Fibroblast of lung (primary cell): ENCODE data around the gene NMNAT2. TPM values are rescaled to one million over a fixed set of nuclear protein-coding genes. Genes with fewer than 3 reads are reported as not detected.
A peak's percentile ranks its signal among the peaks of the same experiment; 100 is the strongest.
"Not testable (repeated sequence)": the region's sequence is repeated elsewhere in the genome, so short reads cannot be mapped to it uniquely, and the experiment has no call there.

Experiments used
- DNase-seq, 2 donors: peaks; one replicate each; pipeline versions ENCODE4 v3.0.0 to v3.0.0-alpha.2; 2010; ENCODE audit warnings: low read depth in 2 of 2
- H2AFZ ChIP-seq: 2 replicates; pipeline ENCODE4 v1.5.1; 2012; ENCODE audit warnings: low read length, control low read depth, inconsistent platforms
- H3K27ac ChIP-seq: 2 replicates; pipeline ENCODE4 v1.5.1; 2011; ENCODE audit warnings: low read length, control low read depth; ENCODE audit not compliant: insufficient read depth
- H3K27me3 ChIP-seq: 2 replicates; pipeline ENCODE4 v1.5.1; 2011; ENCODE audit warnings: mild to moderate bottlenecking, low read length; ENCODE audit not compliant: control insufficient read depth, insufficient read depth
- H3K36me3 ChIP-seq: 2 replicates; pipeline ENCODE4 v1.5.1; 2011; ENCODE audit warnings: low read length; ENCODE audit not compliant: control insufficient read depth, insufficient read depth
- H3K4me1 ChIP-seq: 2 replicates; pipeline ENCODE4 v1.5.1; 2011; ENCODE audit warnings: low read length; ENCODE audit not compliant: control insufficient read depth, insufficient read depth; ENCODE audit errors: extremely low read depth
- H3K4me2 ChIP-seq: 2 replicates; pipeline ENCODE4 v1.5.1; 2011; ENCODE audit warnings: low read length, control low read depth; ENCODE audit not compliant: insufficient read depth; ENCODE audit errors: extremely low read depth
- H3K4me3 ChIP-seq, 4 experiments: fragments of 200-600 bp in 1 of 4; sonication (generic) in 1 of 4; replicated peaks in 1 of 4; 2 replicates each; pipeline ENCODE4 v1.5.1; 2011 to 2016; ENCODE audit warnings: low read length in 4 of 4, low read depth in 3 of 4, mild to moderate bottlenecking in 3 of 4, control low read depth in 2 of 4, inconsistent platforms in 1 of 4, mixed read lengths in 1 of 4; ENCODE audit not compliant: insufficient read depth in 1 of 4; ENCODE audit errors: control extremely low read depth in 1 of 4
- H3K79me2 ChIP-seq: 2 replicates; pipeline ENCODE4 v1.5.1; 2012; ENCODE audit warnings: mild to moderate bottlenecking, low read length, inconsistent platforms; ENCODE audit not compliant: control insufficient read depth, insufficient read depth
- H3K9ac ChIP-seq: 2 replicates; pipeline ENCODE4 v1.5.1; 2011; ENCODE audit warnings: mild to moderate bottlenecking, low read length, control low read depth; ENCODE audit not compliant: insufficient read depth
- H3K9me3 ChIP-seq: 2 replicates; pipeline ENCODE4 v1.5.1; 2012; ENCODE audit warnings: low read depth, low read length; ENCODE audit not compliant: control insufficient read depth, insufficient read depth
- H4K20me1 ChIP-seq: 2 replicates; pipeline ENCODE4 v1.5.1; 2011; ENCODE audit warnings: low read length; ENCODE audit not compliant: control insufficient read depth, insufficient read depth; ENCODE audit errors: extremely low read depth
- EZH2 ChIP-seq: IDR thresholded peaks from 2 replicates; pipeline ENCODE4 v1.5.1; 2012; ENCODE audit warnings: low read length, control low read depth, mild to moderate bottlenecking; ENCODE audit errors: missing control alignments
- polyA plus RNA-seq, 2 donors: library from polyadenylated mRNA; depleted of rRNA in 1 of 2; stranded (reverse) in 1 of 2; unstranded in 1 of 2; fragments of >200 nt; gene quantifications; 2 replicates each; pipeline ENCODE4 v1.2.1, GENCODE V29; 2011 to 2012; ENCODE audit warnings: missing spikeins in 1 of 2
- total RNA-seq: library from RNA; depleted of rRNA; stranded (reverse); fragments of >200 nt; gene quantifications from 2 replicates; pipeline ENCODE4 v1.2.1, GENCODE V29; 2014
- TF ChIP-seq, protein P1 (sequence below), 2 donors: IDR thresholded peaks in 1 of 2; conservative IDR thresholded peaks in 1 of 2; 1 replicate in 1 of 2; 2 replicates in 1 of 2; pipeline ENCODE4 v1.5.1; 2011 to 2012; ENCODE audit warnings: low read length in 2 of 2, control low read depth in 1 of 2, inconsistent platforms in 1 of 2, low read depth in 1 of 2, mild to moderate bottlenecking in 1 of 2

NMNAT2 gene
- total and polyA plus RNA-seq, 2 donors (not counting 1 experiment from before 2014, with no cell fraction given): under 0.01 to 0.61 TPM

DNA sequence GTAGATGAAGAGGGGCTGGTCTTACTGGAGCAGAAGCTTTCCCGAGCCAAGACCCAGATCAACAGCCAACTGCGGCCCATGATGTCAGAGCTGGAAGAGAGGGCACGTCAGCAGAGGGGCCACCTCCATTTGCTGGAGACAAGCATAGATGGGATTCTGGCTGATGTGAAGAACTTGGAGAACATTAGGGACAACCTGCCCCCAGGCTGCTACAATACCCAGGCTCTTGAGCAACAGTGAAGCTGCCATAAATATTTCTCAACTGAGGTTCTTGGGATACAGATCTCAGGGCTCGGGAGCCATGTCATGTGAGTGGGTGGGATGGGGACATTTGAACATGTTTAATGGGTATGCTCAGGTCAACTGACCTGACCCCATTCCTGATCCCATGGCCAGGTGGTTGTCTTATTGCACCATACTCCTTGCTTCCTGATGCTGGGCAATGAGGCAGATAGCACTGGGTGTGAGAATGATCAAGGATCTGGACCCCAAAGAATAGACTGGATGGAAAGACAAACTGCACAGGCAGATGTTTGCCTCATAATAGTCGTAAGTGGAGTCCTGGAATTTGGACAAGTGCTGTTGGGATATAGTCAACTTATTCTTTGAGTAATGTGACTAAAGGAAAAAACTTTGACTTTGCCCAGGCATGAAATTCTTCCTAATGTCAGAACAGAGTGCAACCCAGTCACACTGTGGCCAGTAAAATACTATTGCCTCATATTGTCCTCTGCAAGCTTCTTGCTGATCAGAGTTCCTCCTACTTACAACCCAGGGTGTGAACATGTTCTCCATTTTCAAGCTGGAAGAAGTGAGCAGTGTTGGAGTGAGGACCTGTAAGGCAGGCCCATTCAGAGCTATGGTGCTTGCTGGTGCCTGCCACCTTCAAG is 174.8 kb downstream of the NMNAT2 start:
- Histone ChIP-seq H4K20me1 (no peaks in the 10 kb centered on the region), H3K9ac (no peak overlapping the region), H3K27ac (no peak overlapping the region), H3K4me3 (no peak overlapping the region), H3K27me3 (no peaks in the 10 kb centered on the region), H3K9me3 (no peaks in the 10 kb centered on the region), H3K79me2 (no peaks in the 10 kb centered on the region), H3K4me2 (no peak overlapping the region), H3K4me1 (peaks cover 15% of the 10 kb centered on the region), H2AFZ (no peak overlapping the region), H3K36me3 (no peaks in the 10 kb centered on the region)
- TF ChIP-seq EZH2: no peak
- TF ChIP-seq, protein P1, sequence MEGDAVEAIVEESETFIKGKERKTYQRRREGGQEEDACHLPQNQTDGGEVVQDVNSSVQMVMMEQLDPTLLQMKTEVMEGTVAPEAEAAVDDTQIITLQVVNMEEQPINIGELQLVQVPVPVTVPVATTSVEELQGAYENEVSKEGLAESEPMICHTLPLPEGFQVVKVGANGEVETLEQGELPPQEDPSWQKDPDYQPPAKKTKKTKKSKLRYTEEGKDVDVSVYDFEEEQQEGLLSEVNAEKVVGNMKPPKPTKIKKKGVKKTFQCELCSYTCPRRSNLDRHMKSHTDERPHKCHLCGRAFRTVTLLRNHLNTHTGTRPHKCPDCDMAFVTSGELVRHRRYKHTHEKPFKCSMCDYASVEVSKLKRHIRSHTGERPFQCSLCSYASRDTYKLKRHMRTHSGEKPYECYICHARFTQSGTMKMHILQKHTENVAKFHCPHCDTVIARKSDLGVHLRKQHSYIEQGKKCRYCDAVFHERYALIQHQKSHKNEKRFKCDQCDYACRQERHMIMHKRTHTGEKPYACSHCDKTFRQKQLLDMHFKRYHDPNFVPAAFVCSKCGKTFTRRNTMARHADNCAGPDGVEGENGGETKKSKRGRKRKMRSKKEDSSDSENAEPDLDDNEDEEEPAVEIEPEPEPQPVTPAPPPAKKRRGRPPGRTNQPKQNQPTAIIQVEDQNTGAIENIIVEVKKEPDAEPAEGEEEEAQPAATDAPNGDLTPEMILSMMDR (conservative IDR thresholded peaks at IDR 0.05 in 1 of 2, IDR thresholded peaks at IDR 0.05 in 1 of 2; ENCODE audit: low read depth in 1 of 2, low read length in 2 of 2): no peak
- peak in 1 of 2 donors; percentile 53 for DNase-seq

DNA sequence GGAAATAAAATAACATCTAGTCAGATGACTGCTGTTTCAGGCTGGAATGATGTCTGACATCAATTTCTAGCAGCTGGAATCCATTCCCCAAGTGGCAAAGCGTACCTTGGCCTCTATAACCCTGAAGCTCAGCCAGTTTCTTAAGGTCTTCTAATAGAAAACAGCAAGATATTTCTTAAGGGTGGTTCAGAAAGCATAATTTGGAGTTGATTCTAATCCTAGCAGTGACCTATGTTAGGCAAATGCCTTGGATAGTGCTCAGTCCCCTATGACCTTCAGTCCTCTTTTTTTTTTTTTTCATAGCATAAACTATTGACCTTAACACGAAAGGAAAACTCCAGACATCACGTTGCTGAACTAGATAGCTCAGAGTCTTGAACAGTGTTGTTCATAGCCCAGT is 175.6 kb downstream of the NMNAT2 start:
- H3K9ac ChIP-seq: no peak overlapping the region

DNA sequence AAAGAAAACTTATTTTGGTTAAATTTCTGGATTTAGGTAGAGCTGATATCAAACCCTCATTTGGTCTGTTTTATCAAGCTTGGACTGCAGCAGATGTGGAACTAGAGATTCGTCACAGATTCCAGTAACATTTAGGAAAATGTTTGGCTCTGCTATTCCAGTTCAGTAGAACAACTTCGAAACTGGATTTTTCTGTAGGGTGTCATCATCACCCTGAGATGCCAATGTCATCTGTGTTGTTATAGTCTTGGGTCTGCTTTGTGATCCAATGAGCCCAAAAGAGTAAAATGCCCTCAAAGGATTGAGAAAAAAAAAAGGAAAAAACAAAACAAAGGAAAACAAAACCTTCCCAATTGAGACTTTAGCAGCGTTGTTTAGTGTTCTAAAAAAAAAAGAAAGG is 176.7 kb downstream of the NMNAT2 start:
- Histone ChIP-seq H3K27ac (peak overlapping the region; percentile 11), H3K4me2 (no peak overlapping the region), H4K20me1 (no peaks in the 10 kb centered on the region), H3K27me3 (no peaks in the 10 kb centered on the region), H3K36me3 (no peaks in the 10 kb centered on the region), H3K9me3 (no peaks in the 10 kb centered on the region), H2AFZ (no peak overlapping the region), H3K79me2 (no peaks in the 10 kb centered on the region), H3K4me3 (no peak overlapping the region), H3K9ac (no peak overlapping the region), H3K4me1 (peaks cover 22% of the 10 kb centered on the region)
- peak in 1 of 2 donors; percentile 40 for DNase-seq
- TF ChIP-seq EZH2: no peak
- TF ChIP-seq, protein P1 (conservative IDR thresholded peaks at IDR 0.05 in 1 of 2, IDR thresholded peaks at IDR 0.05 in 1 of 2; ENCODE audit: low read depth in 1 of 2, low read length in 2 of 2): no peak

More for the DNA sequence above, 175.6 kb downstream of the NMNAT2 start:
- DNase-seq: peak in 1 of 2 donors; percentile 28
- no peaks in the 10 kb centered on the region for H3K79me2 ChIP-seq
- H2AFZ ChIP-seq: no peak overlapping the region
- peaks cover 22% of the 10 kb centered on the region for H3K4me1 ChIP-seq
- TF ChIP-seq, protein P1 (conservative IDR thresholded peaks at IDR 0.05 in 1 of 2, IDR thresholded peaks at IDR 0.05 in 1 of 2; ENCODE audit: low read depth in 1 of 2, low read length in 2 of 2): no peak
- TF ChIP-seq EZH2: no peak
- H3K36me3 ChIP-seq: no peaks in the 10 kb centered on the region
- H3K4me3 ChIP-seq: no peak overlapping the region
- H3K9me3 ChIP-seq: no peaks in the 10 kb centered on the region
- no peaks in the 10 kb centered on the region for H3K27me3 ChIP-seq
- no peak overlapping the region for H3K4me2 ChIP-seq
- no peak overlapping the region for H3K27ac ChIP-seq
- H4K20me1 ChIP-seq: no peaks in the 10 kb centered on the region

DNA sequence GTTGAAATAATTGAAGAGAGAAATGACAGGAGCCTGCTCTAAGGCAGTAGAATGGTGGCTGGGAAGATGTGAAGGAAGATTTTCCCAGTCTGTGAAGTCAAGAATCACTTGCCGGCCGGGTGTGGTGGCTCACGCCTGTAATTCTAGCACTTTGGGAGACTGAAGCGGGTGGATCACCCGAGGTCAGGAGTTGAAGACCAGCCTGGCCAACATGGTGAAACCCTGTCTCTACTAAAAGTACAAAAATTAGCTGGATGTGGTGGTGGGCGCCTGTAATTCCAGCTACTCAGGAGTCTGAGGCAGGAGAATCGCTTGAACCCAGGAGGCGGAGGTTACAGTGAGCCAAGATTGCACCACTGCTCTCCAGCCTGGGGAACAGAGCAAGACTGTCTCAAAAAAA is 177.3 kb downstream of the NMNAT2 start:
- DNase-seq, H3K9ac ChIP-seq, H3K27me3 ChIP-seq, H3K27ac ChIP-seq, H3K36me3 ChIP-seq, H4K20me1 ChIP-seq, H3K79me2 ChIP-seq, H3K9me3 ChIP-seq, H3K4me3 ChIP-seq, H3K4me2 ChIP-seq, H2AFZ ChIP-seq: not testable (repeated sequence)
- peaks cover 22% of the 10 kb centered on the region for H3K4me1 ChIP-seq
